ENCODE results near the gene CD9.
A peak's percentile ranks its signal among the peaks of the same experiment; 100 is the strongest.

The CD9 gene

GRCh38 chr12:6276956-6277620 is 76.9 kb downstream of the CD9 start:
- DNase-seq (ENCODE audit: low spot score) = no peak
- TF ChIP-seq, protein P1, sequence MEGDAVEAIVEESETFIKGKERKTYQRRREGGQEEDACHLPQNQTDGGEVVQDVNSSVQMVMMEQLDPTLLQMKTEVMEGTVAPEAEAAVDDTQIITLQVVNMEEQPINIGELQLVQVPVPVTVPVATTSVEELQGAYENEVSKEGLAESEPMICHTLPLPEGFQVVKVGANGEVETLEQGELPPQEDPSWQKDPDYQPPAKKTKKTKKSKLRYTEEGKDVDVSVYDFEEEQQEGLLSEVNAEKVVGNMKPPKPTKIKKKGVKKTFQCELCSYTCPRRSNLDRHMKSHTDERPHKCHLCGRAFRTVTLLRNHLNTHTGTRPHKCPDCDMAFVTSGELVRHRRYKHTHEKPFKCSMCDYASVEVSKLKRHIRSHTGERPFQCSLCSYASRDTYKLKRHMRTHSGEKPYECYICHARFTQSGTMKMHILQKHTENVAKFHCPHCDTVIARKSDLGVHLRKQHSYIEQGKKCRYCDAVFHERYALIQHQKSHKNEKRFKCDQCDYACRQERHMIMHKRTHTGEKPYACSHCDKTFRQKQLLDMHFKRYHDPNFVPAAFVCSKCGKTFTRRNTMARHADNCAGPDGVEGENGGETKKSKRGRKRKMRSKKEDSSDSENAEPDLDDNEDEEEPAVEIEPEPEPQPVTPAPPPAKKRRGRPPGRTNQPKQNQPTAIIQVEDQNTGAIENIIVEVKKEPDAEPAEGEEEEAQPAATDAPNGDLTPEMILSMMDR (IDR thresholded peaks at IDR 0.05; ENCODE audit: extremely low read depth, missing control alignments) = no peak

DNA sequence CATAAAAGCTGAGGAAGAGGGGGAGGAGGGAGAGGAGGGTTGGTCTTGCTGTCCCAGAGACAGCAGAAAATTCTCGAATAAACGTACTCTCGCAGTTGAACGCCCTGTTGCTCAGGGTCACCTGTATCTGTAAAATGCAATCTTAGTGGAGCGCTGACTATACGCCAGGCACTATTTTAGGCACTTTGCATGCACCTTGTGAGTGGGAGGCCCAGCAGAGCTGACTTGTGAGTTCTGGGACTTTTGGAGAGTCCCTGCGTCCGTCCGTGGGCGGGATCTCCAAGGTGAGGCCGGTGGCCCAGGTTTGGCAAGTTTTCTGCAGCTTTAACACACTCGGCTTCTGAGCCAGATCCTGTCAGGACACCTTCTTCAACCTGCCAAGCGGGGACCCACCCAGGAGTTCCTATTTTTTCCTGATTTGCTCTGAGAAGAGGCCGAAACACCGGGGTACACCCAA is 77.8 kb downstream of the CD9 start:
- peak; percentile 70 for DNase-seq (ENCODE audit: low spot score)
- TF ChIP-seq, protein P1 (IDR thresholded peaks at IDR 0.05; ENCODE audit: extremely low read depth, missing control alignments) = no peak

GRCh38 chr12:6278439-6279255 is 78.4 kb downstream of the CD9 start:
- TF ChIP-seq, protein P1 (IDR thresholded peaks at IDR 0.05; ENCODE audit: extremely low read depth, missing control alignments) = peak; percentile 97
- DNase-seq (ENCODE audit: low spot score) = peak; percentile 94

GRCh38 chr12:6279256-6279628 is 79.0 kb downstream of the CD9 start:
- TF ChIP-seq, protein P1 (IDR thresholded peaks at IDR 0.05; ENCODE audit: extremely low read depth, missing control alignments) = no peak
- no peak for DNase-seq (ENCODE audit: low spot score)

- TF ChIP-seq, protein P1 (IDR thresholded peaks at IDR 0.05; ENCODE audit: extremely low read depth, missing control alignments) = no peak
Observed at GRCh38 chr12:6279631-6280030, 79.4 kb downstream of the CD9 start.

GRCh38 chr12:6280053-6280469 is 79.9 kb downstream of the CD9 start:
- TF ChIP-seq, protein P1 (IDR thresholded peaks at IDR 0.05; ENCODE audit: extremely low read depth, missing control alignments) = no peak
- no peak for DNase-seq (ENCODE audit: low spot score)

More at GRCh38 chr12:6279631-6280030, 79.4 kb downstream of the CD9 start:
- DNase-seq (ENCODE audit: low spot score) = no peak

- TF ChIP-seq, protein P1 (IDR thresholded peaks at IDR 0.05; ENCODE audit: extremely low read depth, missing control alignments) = no peak
Observed at GRCh38 chr12:6280672-6281071, 80.5 kb downstream of the CD9 start.

More at GRCh38 chr12:6280672-6281071, 80.5 kb downstream of the CD9 start:
- DNase-seq (ENCODE audit: low spot score) = no peak

Data from GM20000 (cell line).